ENCODE measurements around the gene RALA. TPM values are rescaled to one million over a fixed set of nuclear protein-coding genes. Genes with fewer than 3 reads are reported as not detected.

Gene RALA
- total and polyA plus RNA-seq, 5 donors from 2014 or later: 22.4 to 71.2 (median 57.1) TPM

- Histone ChIP-seq H3K9me3 (ENCODE audit: control insufficient read depth in 2 of 2, low read length in 2 of 2) (no peaks in the 10 kb centered on the region), H3K36me3 (ENCODE audit: control insufficient read depth, insufficient read depth, low read length) (no peaks in the 10 kb centered on the region), H3K27me3 (ENCODE audit: control insufficient read depth, insufficient read depth, low read length) (no peaks in the 10 kb centered on the region), H3K4me1 (ENCODE audit: control insufficient read depth, insufficient read depth, low read length, poor library complexity, severe bottlenecking) (peaks cover 35% of the 10 kb centered on the region), H3K4me3 (ENCODE audit: low read depth, low read length) (no peak overlapping the region), H3K27ac (ENCODE audit: insufficient read depth, low read length, poor library complexity, severe bottlenecking) (no peak overlapping the region)
- ATAC-seq (ENCODE audit: low read depth in 2 of 2) (no peak), DNase-seq (no peak)
- peak overlapping the region; percentile 87 to 92 (median 88) for H3K4me3 Mint-ChIP-seq
- peaks cover 17 to 42% (median 37%) of the 10 kb centered on the region in 4 donors for H3K4me1 Mint-ChIP-seq
- H3K27me3 Mint-ChIP-seq: no peaks in the 10 kb centered on the region
- H3K36me3 Mint-ChIP-seq: peaks cover 4% of the 10 kb centered on the region
- H3K27ac Mint-ChIP-seq: peak overlapping the region in 2 of 3 donors; percentile 88
- H3K9me3 Mint-ChIP-seq: no peaks in the 10 kb centered on the region
Measured at GRCh38 chr7:39621784-39622411, 1.5 kb upstream of the RALA start.

GRCh38 chr7:39622609-39623008 is 763 bp upstream of the RALA start:
- peak overlapping the region; percentile 71 for H3K4me3 ChIP-seq (ENCODE audit: low read depth, low read length)
- H3K27ac Mint-ChIP-seq: peak overlapping the region; percentile 88 to 95 (median 88)

GRCh38 chr7:39623732-39624441 is 515 bp downstream of the RALA start:
- DNase-seq: peak in 1 of 3 donors; percentile 40

More at GRCh38 chr7:39622609-39623008, 763 bp upstream of the RALA start:
- no peaks in the 10 kb centered on the region for H3K9me3 Mint-ChIP-seq
- H3K36me3 Mint-ChIP-seq: peaks cover 6% of the 10 kb centered on the region
- H3K9me3 ChIP-seq (ENCODE audit: control insufficient read depth in 2 of 2, low read length in 2 of 2): no peaks in the 10 kb centered on the region
- H3K4me3 Mint-ChIP-seq: peak overlapping the region; percentile 87 to 96 (median 90)
- H3K4me1 Mint-ChIP-seq: peaks cover 20 to 50% (median 43%) of the 10 kb centered on the region in 4 donors
- no peaks in the 10 kb centered on the region for H3K36me3 ChIP-seq (ENCODE audit: control insufficient read depth, insufficient read depth, low read length)
- H3K27me3 Mint-ChIP-seq: no peaks in the 10 kb centered on the region
- H3K27ac ChIP-seq (ENCODE audit: insufficient read depth, low read length, poor library complexity, severe bottlenecking): peak overlapping the region; percentile 84
- DNase-seq (peak in 1 of 3 donors; percentile 19), ATAC-seq (ENCODE audit: low read depth in 2 of 2) (no peak)
- H3K27me3 ChIP-seq (ENCODE audit: control insufficient read depth, insufficient read depth, low read length): no peaks in the 10 kb centered on the region
- peaks cover 35% of the 10 kb centered on the region for H3K4me1 ChIP-seq (ENCODE audit: control insufficient read depth, insufficient read depth, low read length, poor library complexity, severe bottlenecking)

GRCh38 chr7:39624442-39624807 is 1.1 kb downstream of the RALA start:
- peak overlapping the region; percentile 90 to 99 (median 96) for H3K27ac Mint-ChIP-seq
- no peak for ATAC-seq (ENCODE audit: low read depth in 2 of 2)
- no peaks in the 10 kb centered on the region for H3K27me3 Mint-ChIP-seq
- H3K4me1 ChIP-seq (ENCODE audit: control insufficient read depth, insufficient read depth, low read length, poor library complexity, severe bottlenecking): peaks cover 39% of the 10 kb centered on the region
- no peaks in the 10 kb centered on the region for H3K9me3 ChIP-seq (ENCODE audit: control insufficient read depth in 2 of 2, low read length in 2 of 2)
- H3K27me3 ChIP-seq (ENCODE audit: control insufficient read depth, insufficient read depth, low read length): no peaks in the 10 kb centered on the region
- peaks cover 12% of the 10 kb centered on the region for H3K36me3 Mint-ChIP-seq
- H3K4me3 ChIP-seq (ENCODE audit: low read depth, low read length): peak overlapping the region; percentile 94
- peaks cover 28 to 62% (median 49%) of the 10 kb centered on the region in 4 donors for H3K4me1 Mint-ChIP-seq
- no peaks in the 10 kb centered on the region for H3K9me3 Mint-ChIP-seq
- H3K4me3 Mint-ChIP-seq: peak overlapping the region; percentile 87 to 99 (median 93)
- H3K27ac ChIP-seq (ENCODE audit: insufficient read depth, low read length, poor library complexity, severe bottlenecking): peak overlapping the region; percentile 84
- DNase-seq: peak in 2 of 3 donors; percentile 11 to 41
- no peaks in the 10 kb centered on the region for H3K36me3 ChIP-seq (ENCODE audit: control insufficient read depth, insufficient read depth, low read length)

More at GRCh38 chr7:39623732-39624441, 515 bp downstream of the RALA start:
- no peaks in the 10 kb centered on the region for H3K9me3 Mint-ChIP-seq
- peak overlapping the region; percentile 94 for H3K4me3 ChIP-seq (ENCODE audit: low read depth, low read length)
- H3K27ac Mint-ChIP-seq: peak overlapping the region; percentile 90 to 99 (median 96)
- no peaks in the 10 kb centered on the region for H3K27me3 ChIP-seq (ENCODE audit: control insufficient read depth, insufficient read depth, low read length)
- peaks cover 28 to 60% (median 50%) of the 10 kb centered on the region in 4 donors for H3K4me1 Mint-ChIP-seq
- peaks cover 12% of the 10 kb centered on the region for H3K36me3 Mint-ChIP-seq
- no peaks in the 10 kb centered on the region for H3K9me3 ChIP-seq (ENCODE audit: control insufficient read depth in 2 of 2, low read length in 2 of 2)
- no peaks in the 10 kb centered on the region for H3K27me3 Mint-ChIP-seq
- no peaks in the 10 kb centered on the region for H3K36me3 ChIP-seq (ENCODE audit: control insufficient read depth, insufficient read depth, low read length)
- H3K4me1 ChIP-seq (ENCODE audit: control insufficient read depth, insufficient read depth, low read length, poor library complexity, severe bottlenecking): peaks cover 39% of the 10 kb centered on the region
- peak overlapping the region; percentile 84 for H3K27ac ChIP-seq (ENCODE audit: insufficient read depth, low read length, poor library complexity, severe bottlenecking)
- H3K4me3 Mint-ChIP-seq: peak overlapping the region; percentile 87 to 99 (median 93)
- ATAC-seq (ENCODE audit: low read depth in 2 of 2): peak; percentile 7 to 56

GRCh38 chr7:39624935-39625694 is 1.7 kb downstream of the RALA start:
- ATAC-seq (ENCODE audit: low read depth in 2 of 2): no peak
- DNase-seq: no peak
- Mint-ChIP-seq H3K27ac (peak overlapping the region in 2 of 3 donors; percentile 90 to 99), H3K4me1 (peaks cover 28 to 66% (median 50%) of the 10 kb centered on the region in 4 donors), H3K4me3 (peak overlapping the region; percentile 87 to 99 (median 93)), H3K27me3 (no peaks in the 10 kb centered on the region), H3K36me3 (peaks cover 12% of the 10 kb centered on the region), H3K9me3 (no peaks in the 10 kb centered on the region)
- peak overlapping the region; percentile 94 for H3K4me3 ChIP-seq (ENCODE audit: low read depth, low read length)
- H3K9me3 ChIP-seq (ENCODE audit: control insufficient read depth in 2 of 2, low read length in 2 of 2): no peaks in the 10 kb centered on the region
- H3K27ac ChIP-seq (ENCODE audit: insufficient read depth, low read length, poor library complexity, severe bottlenecking): peak overlapping the region; percentile 84
- no peaks in the 10 kb centered on the region for H3K36me3 ChIP-seq (ENCODE audit: control insufficient read depth, insufficient read depth, low read length)
- peaks cover 39% of the 10 kb centered on the region for H3K4me1 ChIP-seq (ENCODE audit: control insufficient read depth, insufficient read depth, low read length, poor library complexity, severe bottlenecking)
- no peaks in the 10 kb centered on the region for H3K27me3 ChIP-seq (ENCODE audit: control insufficient read depth, insufficient read depth, low read length)

- ATAC-seq (ENCODE audit: low read depth in 2 of 2): no peak
- DNase-seq: no peak
- Mint-ChIP-seq H3K27ac (peak overlapping the region; percentile 77 to 87 (median 82)), H3K4me3 (peak overlapping the region in 1 of 4 donors; percentile 7), H3K36me3 (peaks cover 29% of the 10 kb centered on the region), H3K9me3 (peaks cover 0 to 5% (median 0%) of the 10 kb centered on the region in 7 donors), H3K4me1 (peaks cover 39 to 87% (median 70%) of the 10 kb centered on the region in 4 donors), H3K27me3 (no peaks in the 10 kb centered on the region)
- H3K4me3 ChIP-seq (ENCODE audit: low read depth, low read length): no peak overlapping the region
- H3K27me3 ChIP-seq (ENCODE audit: control insufficient read depth, insufficient read depth, low read length): no peaks in the 10 kb centered on the region
- H3K4me1 ChIP-seq (ENCODE audit: control insufficient read depth, insufficient read depth, low read length, poor library complexity, severe bottlenecking): peaks cover 34% of the 10 kb centered on the region
- no peaks in the 10 kb centered on the region for H3K9me3 ChIP-seq (ENCODE audit: control insufficient read depth in 2 of 2, low read length in 2 of 2)
- peaks cover 12% of the 10 kb centered on the region for H3K36me3 ChIP-seq (ENCODE audit: control insufficient read depth, insufficient read depth, low read length)
- H3K27ac ChIP-seq (ENCODE audit: insufficient read depth, low read length, poor library complexity, severe bottlenecking): no peak overlapping the region
Measured at GRCh38 chr7:39631736-39632308, 8.4 kb downstream of the RALA start.
